Breast epithelium (tissue), 4 donors: ENCODE measurements around the gene NDUFB4. TPM values are rescaled to one million over a fixed set of nuclear protein-coding genes. Genes with fewer than 3 reads are reported as not detected.

Experiments
- DNase-seq, 2 donors: peaks; one replicate each; pipeline ENCODE4 v3.0.0-alpha.2; 2019; ENCODE audit warnings: low spot score in 2 of 2
- H3K27ac ChIP-seq, 2 donors: fragments of 200-600 bp; sonication (generic) in 1 of 2; one replicate each; pipeline ENCODE4 v1.5.1; 2016 to 2019; ENCODE audit warnings: mild to moderate bottlenecking in 1 of 2
- H3K27me3 ChIP-seq, 2 donors: fragments of 200-600 bp; sonication (generic) in 1 of 2; one replicate each; pipeline versions ENCODE4 v1.5.1 to v1.6.0; 2017 to 2019; ENCODE audit warnings: control low read depth in 1 of 2, mild to moderate bottlenecking in 1 of 2
- H3K36me3 ChIP-seq: fragments of 200-600 bp; one replicate; pipeline ENCODE4 v1.5.1; 2019
- H3K4me1 ChIP-seq, 2 donors: fragments of 200-600 bp; sonication (generic); one replicate each; pipeline ENCODE4 v1.5.1; 2016 to 2019; ENCODE audit warnings: control low read depth in 1 of 2
- H3K4me3 ChIP-seq, 3 donors: fragments of 200-600 bp; sonication (generic); 1 replicate in 2 of 3; 2 replicates in 1 of 3; pipeline ENCODE4 v1.5.1; 2016 to 2019; ENCODE audit warnings: mild to moderate bottlenecking in 3 of 3, moderate library complexity in 2 of 3
- H3K9me3 ChIP-seq, 2 donors: fragments of 200-600 bp; sonication (generic) in 1 of 2; one replicate each; pipeline ENCODE4 v1.5.1; 2016 to 2019; ENCODE audit warnings: control low read depth in 1 of 2
- CTCF ChIP-seq, 3 donors: fragments of 450-650 bp; IDR thresholded peaks; one replicate each; pipeline ENCODE4 v1.5.1; 2016 to 2017; ENCODE audit warnings: antibody characterized with exemption in 3 of 3, mild to moderate bottlenecking in 3 of 3, moderate library complexity in 3 of 3
- POLR2A ChIP-seq: fragments of 450-650 bp; IDR thresholded peaks from one replicate; pipeline ENCODE4 v1.6.1; 2016; ENCODE audit warnings: antibody characterized with exemption, mild to moderate bottlenecking, moderate library complexity
- POLR2AphosphoS5 ChIP-seq, 3 donors: sonication (generic); formaldehyde crosslinking; IDR thresholded peaks; one replicate each; pipeline ENCODE4 v1.6.1; 2017; ENCODE audit warnings: antibody characterized with exemption in 3 of 3
- intact Hi-C: fragments of 100-400 bp; cut with DNase I; formaldehyde crosslinking; loops from one replicate; pipeline ENCODE4 v1.15.1; 2023; ENCODE audit warnings: low total_unique reads
- total RNA-seq, 3 donors: library from RNA; depleted of rRNA; stranded (reverse); fragments of >200 nt; gene quantifications; one replicate each; pipeline ENCODE4 v1.1.0, GENCODE V29; 2016

NDUFB4 gene
- total RNA-seq, 3 donors from 2014 or later = 88.4 to 116 (median 106) TPM

DNA sequence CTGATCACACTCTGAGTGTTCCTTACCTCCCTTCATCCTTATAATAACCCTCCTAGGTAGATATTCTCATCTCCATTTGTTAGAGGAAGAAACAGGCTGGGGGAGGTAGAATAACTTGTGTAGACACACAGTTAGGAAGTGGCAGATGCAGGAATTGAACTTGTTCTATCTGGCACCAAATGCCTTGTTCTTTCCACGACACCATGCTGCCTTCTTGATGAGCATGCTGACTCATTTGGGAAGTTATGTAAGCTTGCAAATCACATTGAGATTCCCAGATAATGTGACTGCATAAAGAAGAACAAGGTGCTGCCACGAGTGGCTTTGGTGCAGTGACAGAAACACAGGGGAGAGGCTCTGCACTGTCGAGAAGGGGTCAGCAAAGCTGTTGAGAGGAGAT lies 27.5 kb upstream of the NDUFB4 start:
- H3K27ac ChIP-seq = no peak overlapping the region
- DNase-seq = no peak
- no peaks in the 10 kb centered on the region for H3K27me3 ChIP-seq
- H3K36me3 ChIP-seq = no peaks in the 10 kb centered on the region
- TF ChIP-seq POLR2A (no peak), CTCF (IDR thresholded peaks at IDR 0.05) (no peak), POLR2AphosphoS5 (IDR thresholded peaks at IDR 0.05) (no peak)
- no peaks in the 10 kb centered on the region for H3K4me1 ChIP-seq
- no peaks in the 10 kb centered on the region for H3K9me3 ChIP-seq
- no peak overlapping the region for H3K4me3 ChIP-seq
- intact Hi-C loops = no loop called here

DNA sequence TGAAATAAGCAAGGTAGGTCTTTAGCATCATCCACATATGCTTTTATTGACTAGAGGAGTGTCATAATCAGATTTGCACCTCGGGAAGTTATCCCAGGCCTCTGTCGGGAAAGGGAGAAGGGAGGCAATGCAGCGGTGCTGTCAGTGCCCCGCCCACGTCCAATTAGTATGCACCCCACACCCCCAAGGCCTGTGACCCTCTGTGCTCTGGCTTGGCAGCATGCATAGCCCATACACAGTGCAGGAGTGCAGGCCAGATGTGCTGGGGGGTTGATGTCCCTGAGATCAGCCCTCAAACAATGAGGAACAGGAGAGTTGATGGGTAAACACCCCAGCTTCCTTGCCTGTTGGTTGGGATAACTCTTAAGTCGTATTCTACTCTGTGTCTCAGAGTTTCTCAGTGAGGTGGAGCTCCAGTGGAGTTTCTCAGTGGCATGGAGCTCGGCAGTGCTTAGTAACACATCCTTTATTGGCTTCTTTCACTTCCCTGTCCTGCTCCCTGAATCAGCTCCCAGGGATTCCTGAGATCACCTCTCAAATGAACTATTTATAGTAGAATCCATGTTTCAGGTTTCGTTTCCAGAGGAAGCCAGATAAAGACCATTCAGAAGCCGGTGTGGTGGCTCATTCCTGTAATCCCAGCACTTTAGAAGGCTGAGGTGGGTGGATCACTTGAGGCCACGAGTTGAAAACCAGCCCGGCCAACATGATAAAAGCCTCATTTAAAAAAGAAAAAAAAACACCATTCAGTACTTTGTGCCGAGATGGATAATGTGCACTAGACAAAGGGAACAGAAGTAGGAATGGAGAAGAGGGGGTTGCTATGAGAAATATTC lies 26.7 kb upstream of the NDUFB4 start:
- TF ChIP-seq POLR2A (no peak), POLR2AphosphoS5 (IDR thresholded peaks at IDR 0.05) (no peak), CTCF (IDR thresholded peaks at IDR 0.05) (no peak)
- no peak for DNase-seq
- H3K4me3 ChIP-seq = no peak overlapping the region
- intact Hi-C loops = no loop called here
- no peaks in the 10 kb centered on the region for H3K4me1 ChIP-seq
- no peaks in the 10 kb centered on the region for H3K27me3 ChIP-seq
- H3K9me3 ChIP-seq = no peaks in the 10 kb centered on the region
- H3K27ac ChIP-seq = no peak overlapping the region
- no peaks in the 10 kb centered on the region for H3K36me3 ChIP-seq

DNA sequence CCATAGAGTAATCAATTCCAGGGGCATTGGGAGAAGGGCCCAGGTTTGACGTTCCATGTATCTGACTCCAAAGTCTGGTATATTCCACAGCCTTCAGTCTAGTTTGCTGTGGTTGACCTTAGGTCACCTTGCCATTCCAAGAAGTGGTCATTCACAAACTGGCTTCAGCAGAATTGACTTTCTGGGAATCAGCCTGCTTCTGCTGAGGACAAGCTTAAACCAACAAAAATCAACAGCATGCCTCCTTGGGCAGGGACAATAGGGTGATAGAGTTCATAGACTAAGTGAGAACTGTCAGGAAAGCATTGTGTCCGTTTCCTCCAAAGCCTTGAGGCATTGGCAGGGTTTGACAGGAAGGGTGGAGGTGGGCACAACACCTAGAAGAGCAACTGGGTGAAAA lies 24.1 kb upstream of the NDUFB4 start:
- no peaks in the 10 kb centered on the region for H3K36me3 ChIP-seq
- H3K4me3 ChIP-seq = no peak overlapping the region
- intact Hi-C loops = no loop called here
- H3K27ac ChIP-seq = no peak overlapping the region
- H3K4me1 ChIP-seq = no peaks in the 10 kb centered on the region
- no peaks in the 10 kb centered on the region for H3K9me3 ChIP-seq
- TF ChIP-seq CTCF (IDR thresholded peaks at IDR 0.05) (no peak), POLR2AphosphoS5 (IDR thresholded peaks at IDR 0.05) (no peak), POLR2A (no peak)
- no peaks in the 10 kb centered on the region for H3K27me3 ChIP-seq
- no peak for DNase-seq

DNA sequence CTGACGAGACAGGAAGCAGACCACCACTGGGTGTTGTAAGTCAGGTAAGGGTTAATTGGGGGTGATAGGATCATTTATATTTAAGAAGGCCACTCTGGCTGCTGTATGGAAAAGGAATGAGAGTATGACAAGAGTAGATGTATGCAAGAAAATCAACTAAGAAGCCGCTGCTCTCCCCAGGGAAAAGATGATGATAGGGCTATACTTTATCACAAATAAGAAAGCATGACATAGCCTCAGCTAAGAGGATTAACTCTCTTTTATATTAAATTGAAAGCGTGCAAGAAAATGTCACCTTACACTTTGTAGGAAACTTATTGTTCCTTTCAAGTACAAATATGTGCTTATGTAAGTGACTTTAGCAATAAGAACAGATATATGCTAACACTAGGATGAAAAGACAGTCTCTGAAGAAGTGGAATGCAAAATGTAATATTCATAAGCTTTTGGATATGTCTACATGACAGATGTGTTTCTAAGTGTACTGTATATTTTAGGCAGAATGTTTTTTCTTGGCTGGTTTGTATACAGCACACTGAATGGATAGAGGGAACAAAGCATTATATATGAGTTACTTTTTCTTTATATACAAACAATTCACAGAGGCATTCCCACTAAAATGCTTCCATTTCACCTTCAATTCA lies 8.7 kb upstream of the NDUFB4 start:
- H3K9me3 ChIP-seq = no peaks in the 10 kb centered on the region
- no peak overlapping the region for H3K27ac ChIP-seq
- H3K4me1 ChIP-seq = no peaks in the 10 kb centered on the region
- no peak overlapping the region for H3K4me3 ChIP-seq
- intact Hi-C loops = no loop called here
- no peaks in the 10 kb centered on the region for H3K36me3 ChIP-seq
- TF ChIP-seq POLR2A (no peak), POLR2AphosphoS5 (IDR thresholded peaks at IDR 0.05) (no peak), CTCF (IDR thresholded peaks at IDR 0.05) (no peak)
- no peaks in the 10 kb centered on the region for H3K27me3 ChIP-seq
- no peak for DNase-seq

- H3K4me3 ChIP-seq = peak overlapping the region; percentile 79 to 80 (median 79)
- H3K4me1 ChIP-seq = peaks cover 3 to 9% of the 10 kb centered on the region in 2 donors
- H3K27ac ChIP-seq = peak overlapping the region; percentile 95 to 96
- TF ChIP-seq CTCF (IDR thresholded peaks at IDR 0.05) (no peak), POLR2AphosphoS5 (IDR thresholded peaks at IDR 0.05) (no peak), POLR2A (no peak)
- intact Hi-C loops = no loop called here
- no peaks in the 10 kb centered on the region for H3K9me3 ChIP-seq
- H3K27me3 ChIP-seq = no peaks in the 10 kb centered on the region
- DNase-seq = no peak
- H3K36me3 ChIP-seq = no peaks in the 10 kb centered on the region
Observed at GRCh38 chr3:120595788-120596115, 384 bp upstream of the NDUFB4 start.
